ENCODE results near the gene ARID3C. TPM values are rescaled to one million over a fixed set of nuclear protein-coding genes. Genes with fewer than 3 reads are reported as not detected.

ARID3C gene
- total RNA-seq, 2 experiments from 2014 or later = 0.29 to 0.32 TPM

GRCh38 chr9:34577400-34578240, 51.2 kb downstream of the ARID3C start:
- TF ChIP-seq, protein P1, sequence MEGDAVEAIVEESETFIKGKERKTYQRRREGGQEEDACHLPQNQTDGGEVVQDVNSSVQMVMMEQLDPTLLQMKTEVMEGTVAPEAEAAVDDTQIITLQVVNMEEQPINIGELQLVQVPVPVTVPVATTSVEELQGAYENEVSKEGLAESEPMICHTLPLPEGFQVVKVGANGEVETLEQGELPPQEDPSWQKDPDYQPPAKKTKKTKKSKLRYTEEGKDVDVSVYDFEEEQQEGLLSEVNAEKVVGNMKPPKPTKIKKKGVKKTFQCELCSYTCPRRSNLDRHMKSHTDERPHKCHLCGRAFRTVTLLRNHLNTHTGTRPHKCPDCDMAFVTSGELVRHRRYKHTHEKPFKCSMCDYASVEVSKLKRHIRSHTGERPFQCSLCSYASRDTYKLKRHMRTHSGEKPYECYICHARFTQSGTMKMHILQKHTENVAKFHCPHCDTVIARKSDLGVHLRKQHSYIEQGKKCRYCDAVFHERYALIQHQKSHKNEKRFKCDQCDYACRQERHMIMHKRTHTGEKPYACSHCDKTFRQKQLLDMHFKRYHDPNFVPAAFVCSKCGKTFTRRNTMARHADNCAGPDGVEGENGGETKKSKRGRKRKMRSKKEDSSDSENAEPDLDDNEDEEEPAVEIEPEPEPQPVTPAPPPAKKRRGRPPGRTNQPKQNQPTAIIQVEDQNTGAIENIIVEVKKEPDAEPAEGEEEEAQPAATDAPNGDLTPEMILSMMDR (IDR thresholded peaks at IDR 0.05) = no peak
- ChIA-PET POLR2A (no interaction called here), CTCF (interaction anchor here (1.4 to 2.1 kb wide), 4 partner anchors 9 to 30 kb away, joined by 4 to 6 read pairs (median 6); no protein-coding TSS in a partner anchor)
- Mint-ChIP-seq H3K4me1 (ENCODE audit: low read depth) (peaks cover 6% of the 10 kb centered on the region), H3K4me3 (no peak overlapping the region), H3K36me3 (ENCODE audit: low read depth) (no peaks in the 10 kb centered on the region), H3K27me3 (peaks cover 48% of the 10 kb centered on the region), H3K27ac (no peak overlapping the region), H3K9me3 (no peaks in the 10 kb centered on the region)
- ATAC-seq (no peak), DNase-seq (no peak)
- intact Hi-C loops (cut with micrococcal nuclease) = no loop called here

GRCh38 chr9:34576597-34577399, 52.1 kb downstream of the ARID3C start:
- Mint-ChIP-seq H3K4me3 (no peak overlapping the region), H3K27me3 (peaks cover 45% of the 10 kb centered on the region), H3K36me3 (ENCODE audit: low read depth) (no peaks in the 10 kb centered on the region), H3K9me3 (no peaks in the 10 kb centered on the region), H3K4me1 (ENCODE audit: low read depth) (peaks cover 6% of the 10 kb centered on the region), H3K27ac (no peak overlapping the region)
- ATAC-seq (no peak), DNase-seq (no peak)
- intact Hi-C loops (cut with micrococcal nuclease) = no loop called here
- ChIA-PET CTCF (interaction anchor here (0.9 to 2.1 kb wide), 6 partner anchors 10 to 939 kb away, joined by 3 to 7 read pairs (median 6); no protein-coding TSS in a partner anchor), POLR2A (no interaction called here)
- TF ChIP-seq, protein P1 (IDR thresholded peaks at IDR 0.05) = no peak

DNA sequence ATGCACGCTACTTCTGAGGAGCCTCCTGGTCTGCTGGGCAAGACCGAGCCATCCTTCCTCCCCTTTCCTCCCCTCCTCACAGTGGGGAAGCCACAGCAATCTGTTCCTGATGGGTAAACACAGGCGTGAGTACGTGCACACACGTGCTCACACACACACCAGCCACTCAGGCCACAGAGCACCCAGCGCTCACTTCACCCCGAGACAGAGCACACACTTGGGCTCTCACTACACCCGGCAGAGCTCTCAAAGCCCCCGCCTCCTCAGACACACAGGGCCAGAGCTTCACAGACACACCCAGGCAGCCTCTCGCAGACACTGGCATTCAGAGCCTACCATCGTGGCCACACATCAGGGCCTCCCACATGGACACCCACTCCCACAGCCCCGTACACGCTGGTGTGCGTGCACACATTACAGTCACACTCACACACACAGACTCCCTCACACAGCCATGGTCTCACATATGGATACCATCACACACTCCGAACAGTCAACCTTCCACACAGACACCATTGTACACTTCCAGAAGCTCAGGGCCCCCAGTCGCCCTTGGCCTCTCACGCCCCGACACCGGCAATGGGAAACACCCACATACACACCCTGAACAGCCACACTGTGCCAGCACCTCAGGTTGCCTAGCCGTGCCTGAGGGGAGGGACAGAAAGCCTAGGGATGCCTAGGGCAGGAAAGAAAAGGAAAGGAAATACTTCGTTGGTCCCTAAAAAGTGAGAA, 52.8 kb downstream of the ARID3C start:
- Mint-ChIP-seq H3K27me3 (peaks cover 44% of the 10 kb centered on the region), H3K4me1 (ENCODE audit: low read depth) (peaks cover 6% of the 10 kb centered on the region), H3K4me3 (no peak overlapping the region), H3K27ac (no peak overlapping the region), H3K9me3 (no peaks in the 10 kb centered on the region), H3K36me3 (ENCODE audit: low read depth) (no peaks in the 10 kb centered on the region)
- DNase-seq = no peak
- intact Hi-C loops (cut with micrococcal nuclease) = no loop called here
- TF ChIP-seq, protein P1 (IDR thresholded peaks at IDR 0.05) = no peak
- no peak for ATAC-seq
- ChIA-PET CTCF (interaction anchor here (0.9 to 2.1 kb wide), 4 partner anchors 11 to 938 kb away, joined by 3 to 7 read pairs (median 5); no protein-coding TSS in a partner anchor), POLR2A (no interaction called here)

GRCh38 chr9:34575241-34575640, 53.6 kb downstream of the ARID3C start:
- TF ChIP-seq, protein P1 (IDR thresholded peaks at IDR 0.05) = no peak
- Mint-ChIP-seq H3K4me3 (no peak overlapping the region), H3K36me3 (ENCODE audit: low read depth) (no peaks in the 10 kb centered on the region), H3K9me3 (no peaks in the 10 kb centered on the region), H3K27me3 (peaks cover 42% of the 10 kb centered on the region), H3K4me1 (ENCODE audit: low read depth) (peaks cover 6% of the 10 kb centered on the region), H3K27ac (no peak overlapping the region)
- ChIA-PET CTCF (interaction anchor here (2.1 kb wide), 1 partner anchor 16 kb away, joined by 7 read pairs; no protein-coding TSS in a partner anchor), POLR2A (interaction anchor here (1.5 kb wide), 1 partner anchor 12 kb away, joined by 5 read pairs; no protein-coding TSS in a partner anchor)
- ATAC-seq (no peak), DNase-seq (no peak)
- intact Hi-C loops (cut with micrococcal nuclease) = no loop called here

All from activated CD8-positive, alpha-beta T cell treated with anti-CD3 and anti-CD28 coated beads for 36 hours (primary cell).